ENCODE data around the gene THBS2. TPM values are rescaled to one million over a fixed set of nuclear protein-coding genes. Genes with fewer than 3 reads are reported as not detected.

Gene THBS2
- total and polyA plus RNA-seq, 3 donors from 2014 or later, result 4.8 to 17.9 (median 7.6) TPM

- no peak for DNase-seq
- whole genome bisulfite sequencing, 2 donors, result 95 to 96% methylated on average over 13 to 15 of the region's 15 CpGs
- Histone ChIP-seq H3K4me1 (no peaks in the 10 kb centered on the region), H3K4me3 (no peak overlapping the region), H3K9me3 (no peaks in the 10 kb centered on the region), H3K27ac (no peak overlapping the region), H3K27me3 (no peaks in the 10 kb centered on the region), H3K36me3 (ENCODE audit: low read depth, missing control alignments) (no peaks in the 10 kb centered on the region)
- intact Hi-C loops (cut with DNase I; ENCODE audit: low total_unique reads), result no loop called here
- TF ChIP-seq POLR2A (IDR thresholded peaks at IDR 0.05) (no peak), CTCF (IDR thresholded peaks at IDR 0.05) (no peak)
These were observed 8.8 kb downstream of the THBS2 start for GRCh38 chr6:169244684-169245383.

GRCh38 chr6:169243661-169244060 is 10.0 kb downstream of the THBS2 start:
- Histone ChIP-seq H3K36me3 (ENCODE audit: low read depth, missing control alignments) (no peaks in the 10 kb centered on the region), H3K9me3 (no peaks in the 10 kb centered on the region), H3K4me1 (no peaks in the 10 kb centered on the region), H3K4me3 (no peak overlapping the region), H3K27ac (no peak overlapping the region), H3K27me3 (no peaks in the 10 kb centered on the region)
- WGBS, 2 donors, result 82% methylated on average over 1 of the region's 1 CpG
- DNase-seq, result no peak
- TF ChIP-seq POLR2A (IDR thresholded peaks at IDR 0.05), result no peak
- no peak for TF ChIP-seq CTCF (IDR thresholded peaks at IDR 0.05)
- intact Hi-C loops (cut with DNase I; ENCODE audit: low total_unique reads), result no loop called here

GRCh38 chr6:169243186-169243585 is 10.5 kb downstream of the THBS2 start:
- Histone ChIP-seq H3K4me3 (no peak overlapping the region), H3K4me1 (no peaks in the 10 kb centered on the region), H3K36me3 (ENCODE audit: low read depth, missing control alignments) (no peaks in the 10 kb centered on the region), H3K9me3 (no peaks in the 10 kb centered on the region), H3K27ac (no peak overlapping the region), H3K27me3 (no peaks in the 10 kb centered on the region)
- WGBS, 2 donors, result 89 to 95% methylated on average over 8 to 11 of the region's 11 CpGs
- TF ChIP-seq POLR2A (IDR thresholded peaks at IDR 0.05) (no peak), CTCF (IDR thresholded peaks at IDR 0.05) (no peak)
- DNase-seq, result no peak
- intact Hi-C loops (cut with DNase I; ENCODE audit: low total_unique reads), result no loop called here

GRCh38 chr6:169241688-169242350 is 11.8 kb downstream of the THBS2 start:
- TF ChIP-seq POLR2A (IDR thresholded peaks at IDR 0.05) (no peak), CTCF (IDR thresholded peaks at IDR 0.05) (no peak)
- 92% methylated on average over 22 to 32 of the region's 32 CpGs for whole genome bisulfite sequencing, 2 donors
- H3K9me3 ChIP-seq, result no peaks in the 10 kb centered on the region
- no peaks in the 10 kb centered on the region for H3K4me1 ChIP-seq
- no peak for DNase-seq
- no peaks in the 10 kb centered on the region for H3K36me3 ChIP-seq (ENCODE audit: low read depth, missing control alignments)
- H3K27me3 ChIP-seq, result no peaks in the 10 kb centered on the region
- intact Hi-C loops (cut with DNase I; ENCODE audit: low total_unique reads), result no loop called here
- H3K4me3 ChIP-seq, result no peak overlapping the region
- H3K27ac ChIP-seq, result no peak overlapping the region
